Bronchial epithelial cell (primary cell): ENCODE data around the gene IGLL1. TPM values are rescaled to one million over a fixed set of nuclear protein-coding genes. Genes with fewer than 3 reads are reported as not detected.

Experiments
- DNase-seq: peaks from one replicate; pipeline ENCODE4 v3.0.0-alpha.2; 2010; ENCODE audit warnings: low read depth
- FAIRE-seq: peaks from 2 replicates; lab custom pipeline; 2011; peaks lifted over from hg19 to GRCh38; lab: Jason Lieb, UNC
- H3K27me3 ChIP-seq: 2 replicates; pipeline ENCODE4 v1.5.1; 2011; ENCODE audit warnings: low read length; ENCODE audit not compliant: control insufficient read depth, insufficient read depth
- H3K36me3 ChIP-seq: 2 replicates; pipeline ENCODE4 v1.5.1; 2011; ENCODE audit warnings: low read length; ENCODE audit not compliant: control insufficient read depth, insufficient read depth
- H3K4me3 ChIP-seq: 2 replicates; pipeline ENCODE4 v1.5.1; 2011; ENCODE audit warnings: mild to moderate bottlenecking, low read depth, low read length, control low read depth
- total RNA-seq: library from RNA; depleted of rRNA; stranded (reverse); fragments of >200 nt; gene quantifications from 2 replicates; pipeline ENCODE4 v1.2.1, GENCODE V29; 2014
- TF ChIP-seq, protein P1 (sequence below): IDR thresholded peaks from 2 replicates; pipeline ENCODE4 v1.5.1; 2011; ENCODE audit warnings: mild to moderate bottlenecking, moderate library complexity, low read length, control low read depth, inconsistent platforms; ENCODE audit not compliant: insufficient read depth, severe bottlenecking

IGLL1 gene
- total RNA-seq, 1 donor from 2014 or later: not detected

DNA sequence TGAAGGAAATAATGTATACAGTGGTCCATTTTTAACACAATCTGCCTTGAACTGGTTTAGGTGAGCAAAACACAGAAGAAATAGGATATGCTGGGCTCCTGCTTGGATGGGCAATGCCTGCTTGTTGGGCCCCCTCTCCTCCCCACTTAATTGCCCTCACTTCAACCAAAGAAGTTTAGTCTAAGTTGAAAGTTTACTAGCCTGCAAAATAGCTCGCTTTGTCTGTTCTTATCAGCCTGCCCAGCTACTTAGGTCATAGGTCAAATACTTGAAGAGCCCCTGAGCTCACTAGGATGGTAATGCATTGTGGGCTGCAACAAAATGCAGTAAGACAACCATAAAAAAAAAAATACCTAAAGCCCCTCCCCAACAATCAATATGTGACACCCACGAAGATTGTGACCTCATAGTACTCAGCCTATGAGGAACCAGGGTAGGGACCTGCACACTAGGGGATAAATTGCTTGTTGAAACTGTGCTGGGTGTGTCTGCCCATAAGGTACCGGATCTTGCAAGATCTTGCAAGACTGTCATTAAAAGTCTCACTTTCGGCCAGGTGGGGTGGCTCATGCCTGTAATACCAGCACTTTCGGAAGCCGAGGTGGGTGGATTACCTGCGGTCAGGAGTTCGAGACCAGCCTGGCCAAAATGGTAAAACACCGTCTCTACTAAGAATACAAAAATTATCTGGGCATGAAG is 41.1 kb upstream of the IGLL1 start:
- Histone ChIP-seq H3K27me3 (no peaks in the 10 kb centered on the region), H3K4me3 (no peak overlapping the region), H3K36me3 (no peaks in the 10 kb centered on the region)
- TF ChIP-seq, protein P1, sequence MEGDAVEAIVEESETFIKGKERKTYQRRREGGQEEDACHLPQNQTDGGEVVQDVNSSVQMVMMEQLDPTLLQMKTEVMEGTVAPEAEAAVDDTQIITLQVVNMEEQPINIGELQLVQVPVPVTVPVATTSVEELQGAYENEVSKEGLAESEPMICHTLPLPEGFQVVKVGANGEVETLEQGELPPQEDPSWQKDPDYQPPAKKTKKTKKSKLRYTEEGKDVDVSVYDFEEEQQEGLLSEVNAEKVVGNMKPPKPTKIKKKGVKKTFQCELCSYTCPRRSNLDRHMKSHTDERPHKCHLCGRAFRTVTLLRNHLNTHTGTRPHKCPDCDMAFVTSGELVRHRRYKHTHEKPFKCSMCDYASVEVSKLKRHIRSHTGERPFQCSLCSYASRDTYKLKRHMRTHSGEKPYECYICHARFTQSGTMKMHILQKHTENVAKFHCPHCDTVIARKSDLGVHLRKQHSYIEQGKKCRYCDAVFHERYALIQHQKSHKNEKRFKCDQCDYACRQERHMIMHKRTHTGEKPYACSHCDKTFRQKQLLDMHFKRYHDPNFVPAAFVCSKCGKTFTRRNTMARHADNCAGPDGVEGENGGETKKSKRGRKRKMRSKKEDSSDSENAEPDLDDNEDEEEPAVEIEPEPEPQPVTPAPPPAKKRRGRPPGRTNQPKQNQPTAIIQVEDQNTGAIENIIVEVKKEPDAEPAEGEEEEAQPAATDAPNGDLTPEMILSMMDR: no peak
- DNase-seq (no peak), FAIRE-seq (no peak)

DNA sequence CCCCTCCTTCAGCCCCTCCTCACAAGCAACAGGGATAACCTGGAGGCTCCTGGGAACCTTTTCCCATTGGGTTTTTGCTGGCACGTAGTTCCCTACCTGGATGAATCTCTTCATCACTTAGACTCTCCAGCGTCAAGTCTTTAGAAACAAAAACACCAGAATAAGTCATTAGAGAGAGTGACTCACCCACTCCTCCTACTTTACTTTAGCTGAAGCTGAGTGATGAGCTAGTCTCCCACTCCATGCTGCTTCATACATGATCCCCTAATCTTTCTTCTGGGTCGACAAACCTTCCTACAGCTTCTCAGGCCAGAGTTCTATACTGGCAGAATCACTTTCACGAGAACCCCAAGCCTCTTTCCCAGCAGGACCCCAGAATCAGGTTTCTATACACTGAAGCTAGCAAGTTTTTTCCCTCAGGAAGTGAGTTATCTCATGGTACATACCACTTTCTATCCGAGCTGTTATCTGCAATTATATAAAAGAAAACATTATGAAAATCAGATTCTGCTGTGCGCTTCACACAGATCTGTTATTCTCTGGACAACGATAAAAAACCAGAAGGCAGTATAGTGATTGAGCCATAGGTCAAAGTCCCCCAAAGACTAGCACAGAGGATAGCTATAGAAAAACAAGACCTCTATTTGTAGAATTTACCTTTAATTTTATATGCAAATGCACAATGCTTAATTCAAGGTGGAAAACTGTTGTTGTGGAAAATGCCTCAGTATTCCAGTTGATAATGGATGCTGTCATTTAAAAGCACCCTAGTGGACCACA is 33.3 kb upstream of the IGLL1 start:
- DNase-seq: no peak
- FAIRE-seq: no peak
- no peak overlapping the region for H3K4me3 ChIP-seq
- TF ChIP-seq, protein P1: no peak
- H3K27me3 ChIP-seq: no peaks in the 10 kb centered on the region
- no peaks in the 10 kb centered on the region for H3K36me3 ChIP-seq

DNA sequence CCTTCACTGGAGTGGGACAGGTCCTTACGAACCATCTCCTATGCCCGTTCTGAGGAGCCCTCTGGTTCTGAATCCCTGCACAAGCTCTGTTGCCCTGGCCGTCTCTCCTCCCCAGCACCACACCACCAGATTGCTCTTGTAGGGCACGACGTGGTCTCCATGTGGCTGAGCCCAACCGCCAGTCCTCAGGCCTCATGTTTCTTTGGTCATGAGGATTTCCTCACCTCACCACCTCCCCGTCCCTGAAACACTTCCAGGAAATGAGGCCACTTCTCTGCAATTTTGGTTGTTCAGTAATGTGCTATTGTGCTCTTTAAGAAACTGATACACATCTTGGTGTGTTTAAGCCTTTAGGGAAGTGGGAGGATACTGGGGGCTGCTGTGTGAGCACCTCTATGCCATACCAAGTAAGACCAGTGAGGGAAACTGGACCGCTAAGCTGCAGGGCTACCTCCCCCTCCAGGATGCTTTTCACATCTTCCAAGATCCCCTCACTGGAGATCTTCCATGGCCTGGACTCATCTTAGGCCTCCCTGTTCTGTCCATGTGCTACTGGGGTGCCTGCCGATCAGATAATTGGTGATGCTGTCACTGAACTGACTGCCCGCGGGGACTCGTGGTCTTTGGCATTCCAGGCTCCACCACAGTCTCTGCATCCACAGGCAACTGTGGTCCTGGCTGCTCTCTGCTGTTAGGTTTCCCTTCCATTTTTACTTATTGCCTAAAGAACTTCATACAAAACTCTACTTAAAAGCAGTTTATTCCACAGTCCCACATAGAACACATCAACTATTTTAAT is 30.1 kb upstream of the IGLL1 start:
- Histone ChIP-seq H3K36me3 (no peaks in the 10 kb centered on the region), H3K4me3 (no peak overlapping the region), H3K27me3 (no peaks in the 10 kb centered on the region)
- FAIRE-seq (no peak), DNase-seq (no peak)
- TF ChIP-seq, protein P1: no peak

DNA sequence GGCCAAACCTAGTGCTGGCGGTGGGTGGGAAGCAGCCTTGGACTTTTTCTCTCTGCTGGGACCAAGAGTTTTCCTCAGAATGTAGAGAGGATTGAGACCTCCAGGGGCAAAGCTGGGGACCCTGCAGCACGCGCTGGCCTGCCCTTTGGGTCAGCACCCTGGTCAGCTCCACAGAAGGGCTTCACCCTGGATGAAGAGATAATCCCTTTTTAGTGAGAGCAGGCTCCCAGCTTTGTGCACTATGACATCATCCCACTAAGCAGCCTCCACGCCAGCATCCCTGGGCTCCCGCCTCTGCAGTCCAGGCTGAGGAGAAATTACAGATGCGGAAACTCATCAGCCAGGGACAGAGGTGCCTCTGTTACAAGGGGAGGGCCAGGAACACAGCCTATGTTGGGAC is 28.5 kb upstream of the IGLL1 start:
- no peaks in the 10 kb centered on the region for H3K27me3 ChIP-seq
- no peak overlapping the region for H3K4me3 ChIP-seq
- TF ChIP-seq, protein P1: no peak
- DNase-seq (no peak), FAIRE-seq (no peak)
- no peaks in the 10 kb centered on the region for H3K36me3 ChIP-seq

DNA sequence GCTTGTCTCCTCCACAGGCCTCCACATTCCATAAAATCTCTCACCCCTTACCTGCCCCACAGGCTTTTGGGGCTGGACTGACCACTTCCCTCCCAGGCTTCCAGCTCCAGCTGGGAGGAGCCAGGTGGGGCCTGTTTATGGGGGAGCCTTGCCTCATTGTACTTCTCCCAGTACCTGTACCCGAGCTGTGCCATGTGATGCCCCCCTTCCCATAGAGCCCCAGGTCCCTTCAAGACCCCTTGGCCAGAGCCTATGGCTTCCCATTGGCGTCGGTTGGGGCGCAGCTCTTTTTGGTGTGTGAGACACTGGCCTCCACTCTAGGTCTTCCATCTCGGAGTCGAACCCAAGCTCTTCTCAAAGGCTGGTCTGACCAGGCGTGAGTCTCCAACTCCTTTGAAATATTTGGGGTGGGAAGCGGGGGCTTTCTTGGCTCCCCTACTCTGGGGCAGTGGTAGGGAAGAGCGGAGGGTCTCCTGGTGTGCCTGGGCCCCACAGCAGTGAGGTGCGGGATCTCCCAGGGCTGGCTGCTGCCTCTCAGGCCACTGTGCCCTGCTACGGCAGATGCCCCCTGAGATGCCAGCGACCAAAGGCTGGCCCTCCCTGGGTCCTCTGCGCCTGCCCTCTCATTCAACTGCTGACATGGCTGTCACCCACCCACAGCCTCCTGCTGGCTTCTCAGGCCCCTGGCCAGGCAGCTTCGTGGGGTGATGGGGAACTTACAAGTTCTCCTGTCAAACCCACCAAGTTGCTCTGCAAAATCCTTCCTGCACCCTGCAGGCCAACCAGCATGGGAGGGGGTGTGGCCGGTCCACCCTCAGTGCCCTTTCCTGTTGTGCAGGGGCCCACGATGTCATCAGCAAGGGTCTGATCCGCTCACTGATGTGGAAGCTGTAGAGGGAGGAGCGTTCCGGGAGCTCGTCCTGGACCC is 26.4 kb upstream of the IGLL1 start:
- TF ChIP-seq, protein P1: no peak
- Histone ChIP-seq H3K4me3 (no peak overlapping the region), H3K27me3 (no peaks in the 10 kb centered on the region), H3K36me3 (no peaks in the 10 kb centered on the region)
- FAIRE-seq (no peak), DNase-seq (no peak)
